ENCODE measurements around the gene NAA15.
"Not testable (repeated sequence)": the region's sequence is repeated elsewhere in the genome, so short reads cannot be mapped to it uniquely, and the experiment has no call there.

NAA15 gene

DNA sequence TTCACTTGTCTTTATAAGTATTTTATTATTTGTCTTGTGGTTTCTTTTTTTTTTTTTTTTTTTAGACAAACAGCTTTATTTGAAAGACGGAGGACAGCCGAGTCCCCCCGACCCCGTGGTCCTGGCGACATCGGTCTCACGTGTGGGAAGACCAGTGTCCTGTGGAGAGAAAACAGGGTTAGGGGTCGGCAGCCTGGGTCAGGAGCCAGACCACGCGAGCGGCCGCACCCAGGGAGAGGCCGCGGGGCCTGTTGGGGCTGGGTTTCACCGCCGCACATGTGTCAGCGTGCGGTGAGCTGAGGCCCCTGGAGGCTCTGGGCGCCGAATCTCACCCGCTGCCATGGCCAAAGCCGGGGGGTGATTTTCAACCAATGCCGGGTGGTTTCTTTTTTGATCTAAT lies 134.8 kb downstream of the NAA15 start:
- Histone ChIP-seq H3K4me1 (ENCODE audit: control insufficient read depth in 2 of 2, insufficient read depth in 2 of 2, low read length in 2 of 2) (no peaks in the 10 kb centered on the region), H3K9me3 (ENCODE audit: control insufficient read depth in 2 of 2, low read length in 2 of 2) (peaks cover 0 to 2% of the 10 kb centered on the region in 2 donors), H3K4me3 (ENCODE audit: low read length in 2 of 2) (no peak overlapping the region), H3K9ac (ENCODE audit: low read depth in 1 of 2, low read length in 2 of 2) (no peak overlapping the region), H3K27ac (ENCODE audit: low read depth in 2 of 2, low read length in 2 of 2) (no peak overlapping the region), H3K27me3 (ENCODE audit: control insufficient read depth in 2 of 2, insufficient read depth in 2 of 2, low read length in 2 of 2) (no peaks in the 10 kb centered on the region), H3K36me3 (ENCODE audit: control insufficient read depth in 2 of 2, insufficient read depth in 2 of 2, low read length in 2 of 2) (no peaks in the 10 kb centered on the region)

DNA sequence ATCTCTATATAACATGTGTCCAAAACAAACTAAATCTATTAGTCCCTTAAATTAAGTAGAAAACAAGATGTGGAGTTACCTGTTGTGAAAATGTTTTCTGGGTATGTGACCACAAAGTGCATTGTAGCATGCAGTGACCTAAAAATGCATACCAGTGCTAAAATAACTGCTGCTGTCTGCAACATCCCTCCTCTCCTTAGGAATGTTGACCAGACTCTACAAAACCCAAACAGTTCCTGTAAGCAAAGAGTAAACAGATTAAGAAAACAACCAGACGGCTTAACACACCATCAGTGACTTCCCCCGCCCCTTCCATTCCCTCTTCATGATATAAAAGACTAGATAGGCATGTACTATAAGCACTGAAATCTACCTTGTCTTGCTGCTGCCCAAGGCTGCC lies 136.8 kb downstream of the NAA15 start:
- Histone ChIP-seq H3K36me3 (ENCODE audit: control insufficient read depth in 2 of 2, insufficient read depth in 2 of 2, low read length in 2 of 2) (no peaks in the 10 kb centered on the region), H3K4me3 (ENCODE audit: low read length in 2 of 2) (no peak overlapping the region), H3K9me3 (ENCODE audit: control insufficient read depth in 2 of 2, low read length in 2 of 2) (peaks cover 0 to 2% of the 10 kb centered on the region in 2 donors), H3K4me1 (ENCODE audit: control insufficient read depth in 2 of 2, insufficient read depth in 2 of 2, low read length in 2 of 2) (no peaks in the 10 kb centered on the region), H3K27ac (ENCODE audit: low read depth in 2 of 2, low read length in 2 of 2) (no peak overlapping the region), H3K9ac (ENCODE audit: low read depth in 1 of 2, low read length in 2 of 2) (no peak overlapping the region), H3K27me3 (ENCODE audit: control insufficient read depth in 2 of 2, insufficient read depth in 2 of 2, low read length in 2 of 2) (no peaks in the 10 kb centered on the region)

DNA sequence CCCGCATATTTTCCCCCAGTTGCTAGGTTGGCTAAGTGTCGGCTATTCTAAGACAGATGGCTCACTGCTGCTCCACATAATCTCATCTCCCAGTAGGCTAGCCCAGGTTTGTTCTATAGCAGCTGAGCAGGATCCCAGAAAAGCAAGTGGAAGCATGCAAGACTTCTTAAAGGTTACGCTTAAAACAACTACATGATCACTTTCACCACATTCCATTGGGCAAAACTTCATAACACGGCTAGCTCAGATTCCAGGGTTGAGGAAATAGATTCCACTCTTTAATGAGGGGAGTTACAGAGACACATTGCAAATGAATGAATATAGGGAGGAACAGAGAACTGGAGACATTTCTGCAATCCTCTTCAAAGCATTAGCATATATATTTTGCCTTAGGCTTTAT lies 139.7 kb downstream of the NAA15 start:
- H3K4me1 ChIP-seq (ENCODE audit: control insufficient read depth in 2 of 2, insufficient read depth in 2 of 2, low read length in 2 of 2) = no peaks in the 10 kb centered on the region
- H3K27me3 ChIP-seq (ENCODE audit: control insufficient read depth in 2 of 2, insufficient read depth in 2 of 2, low read length in 2 of 2) = no peaks in the 10 kb centered on the region
- H3K27ac ChIP-seq (ENCODE audit: low read depth in 2 of 2, low read length in 2 of 2) = no peak overlapping the region
- H3K9me3 ChIP-seq (ENCODE audit: control insufficient read depth in 2 of 2, low read length in 2 of 2) = peaks cover 0 to 2% of the 10 kb centered on the region in 2 donors
- no peak overlapping the region for H3K4me3 ChIP-seq (ENCODE audit: low read length in 2 of 2)
- H3K36me3 ChIP-seq (ENCODE audit: control insufficient read depth in 2 of 2, insufficient read depth in 2 of 2, low read length in 2 of 2) = no peaks in the 10 kb centered on the region
- H3K9ac ChIP-seq (ENCODE audit: low read depth in 1 of 2, low read length in 2 of 2) = no peak overlapping the region

DNA sequence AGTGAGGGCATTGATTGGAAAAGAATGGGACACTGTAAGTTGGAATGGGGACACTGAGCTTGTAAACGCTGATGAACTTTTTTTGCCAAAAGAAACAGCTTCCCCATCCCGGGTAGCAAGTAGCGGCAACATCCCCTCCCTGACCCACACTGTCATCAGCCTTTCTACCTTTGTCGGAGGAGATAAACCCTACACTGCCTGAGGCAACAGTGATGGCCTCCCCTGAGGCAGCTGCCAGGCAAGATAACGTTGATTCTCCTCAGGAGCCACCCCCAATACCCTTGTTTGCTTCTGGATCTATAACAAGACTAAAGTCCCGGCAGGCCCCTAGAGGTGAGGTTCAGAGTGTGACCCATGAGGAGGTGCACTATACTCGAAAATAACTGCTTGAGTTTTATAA lies 142.4 kb downstream of the NAA15 start:
- no peak overlapping the region for H3K27ac ChIP-seq (ENCODE audit: low read depth in 2 of 2, low read length in 2 of 2)

DNA sequence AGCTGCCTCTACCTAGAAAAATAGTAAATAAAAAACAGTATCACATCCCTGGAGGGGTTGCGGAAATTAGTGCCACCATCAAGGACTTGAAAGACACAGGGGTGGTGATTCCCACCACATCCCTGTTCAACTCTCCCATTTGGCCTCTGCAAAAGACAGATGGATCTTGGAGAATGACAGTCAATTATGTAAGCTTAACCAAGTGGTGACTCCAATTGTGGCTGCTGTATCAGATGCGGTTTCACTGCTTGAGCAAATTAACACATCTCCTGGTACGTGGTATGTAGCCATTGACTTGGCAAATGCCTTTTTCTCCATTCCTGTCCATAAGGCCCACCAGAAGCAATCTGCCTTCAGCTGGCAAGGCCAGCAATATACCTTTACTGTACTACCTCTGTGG lies 143.6 kb downstream of the NAA15 start:
- H3K9me3 ChIP-seq (ENCODE audit: control insufficient read depth in 2 of 2, low read length in 2 of 2); H3K4me1 ChIP-seq (ENCODE audit: control insufficient read depth in 2 of 2, insufficient read depth in 2 of 2, low read length in 2 of 2); H3K27ac ChIP-seq (ENCODE audit: low read depth in 2 of 2, low read length in 2 of 2); H3K4me3 ChIP-seq (ENCODE audit: low read length in 2 of 2); H3K9ac ChIP-seq (ENCODE audit: low read depth in 1 of 2, low read length in 2 of 2); H3K27me3 ChIP-seq (ENCODE audit: control insufficient read depth in 2 of 2, insufficient read depth in 2 of 2, low read length in 2 of 2); H3K36me3 ChIP-seq (ENCODE audit: control insufficient read depth in 2 of 2, insufficient read depth in 2 of 2, low read length in 2 of 2): not testable (repeated sequence)

More for the DNA sequence above, 142.4 kb downstream of the NAA15 start:
- Histone ChIP-seq H3K4me3 (ENCODE audit: low read length in 2 of 2) (no peak overlapping the region), H3K9me3 (ENCODE audit: control insufficient read depth in 2 of 2, low read length in 2 of 2) (no peaks in the 10 kb centered on the region), H3K4me1 (ENCODE audit: control insufficient read depth in 2 of 2, insufficient read depth in 2 of 2, low read length in 2 of 2) (no peaks in the 10 kb centered on the region), H3K36me3 (ENCODE audit: control insufficient read depth in 2 of 2, insufficient read depth in 2 of 2, low read length in 2 of 2) (no peaks in the 10 kb centered on the region), H3K9ac (ENCODE audit: low read depth in 1 of 2, low read length in 2 of 2) (no peak overlapping the region), H3K27me3 (ENCODE audit: control insufficient read depth in 2 of 2, insufficient read depth in 2 of 2, low read length in 2 of 2) (no peaks in the 10 kb centered on the region)

DNA sequence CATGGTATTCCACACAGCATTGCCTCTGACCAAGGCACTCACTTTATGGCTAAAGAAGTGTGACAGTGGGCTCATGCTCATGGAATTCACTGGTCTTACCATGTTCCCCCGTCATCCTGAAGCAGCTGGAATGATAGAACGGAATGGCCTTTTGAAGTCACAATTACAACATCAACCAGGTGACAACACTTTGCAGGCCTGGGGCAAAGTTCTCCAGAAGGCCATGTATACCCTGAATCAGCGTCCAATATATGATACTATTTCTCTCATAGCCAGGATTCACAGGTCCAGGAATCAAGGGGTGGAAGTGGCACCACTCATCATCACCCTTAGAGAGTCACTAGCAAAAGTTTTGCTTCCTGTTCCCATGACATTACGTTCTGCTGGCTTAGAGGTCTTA lies 145.8 kb downstream of the NAA15 start:
- not testable (repeated sequence) for H3K9ac ChIP-seq (ENCODE audit: low read depth in 1 of 2, low read length in 2 of 2); H3K4me3 ChIP-seq (ENCODE audit: low read length in 2 of 2); H3K27me3 ChIP-seq (ENCODE audit: control insufficient read depth in 2 of 2, insufficient read depth in 2 of 2, low read length in 2 of 2); H3K9me3 ChIP-seq (ENCODE audit: control insufficient read depth in 2 of 2, low read length in 2 of 2); H3K4me1 ChIP-seq (ENCODE audit: control insufficient read depth in 2 of 2, insufficient read depth in 2 of 2, low read length in 2 of 2); H3K36me3 ChIP-seq (ENCODE audit: control insufficient read depth in 2 of 2, insufficient read depth in 2 of 2, low read length in 2 of 2); H3K27ac ChIP-seq (ENCODE audit: low read depth in 2 of 2, low read length in 2 of 2)

DNA sequence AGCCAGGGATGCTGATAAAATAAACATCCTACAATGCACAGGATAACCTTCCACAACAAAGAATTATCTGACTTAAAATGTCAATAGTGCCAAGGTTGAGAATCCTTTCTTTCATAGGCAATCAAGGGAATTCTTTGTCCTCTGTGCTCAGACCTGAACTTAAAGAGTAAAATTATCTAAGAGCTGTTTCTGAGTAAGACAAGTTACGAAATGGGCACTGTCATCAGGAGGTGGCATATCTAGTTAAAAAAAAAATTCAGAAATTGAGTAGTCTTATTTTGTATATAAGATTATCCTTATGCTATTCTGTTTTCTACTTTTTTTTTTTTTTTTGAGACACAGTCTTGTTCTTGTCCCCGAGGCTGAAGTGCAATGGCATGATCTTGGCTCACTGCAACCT lies 149.3 kb downstream of the NAA15 start:
- H3K4me3 ChIP-seq (ENCODE audit: low read length in 2 of 2) = no peak overlapping the region
- H3K36me3 ChIP-seq (ENCODE audit: control insufficient read depth in 2 of 2, insufficient read depth in 2 of 2, low read length in 2 of 2) = no peaks in the 10 kb centered on the region
- H3K9ac ChIP-seq (ENCODE audit: low read depth in 1 of 2, low read length in 2 of 2) = no peak overlapping the region
- no peak overlapping the region for H3K27ac ChIP-seq (ENCODE audit: low read depth in 2 of 2, low read length in 2 of 2)
- no peaks in the 10 kb centered on the region for H3K27me3 ChIP-seq (ENCODE audit: control insufficient read depth in 2 of 2, insufficient read depth in 2 of 2, low read length in 2 of 2)
- no peaks in the 10 kb centered on the region for H3K9me3 ChIP-seq (ENCODE audit: control insufficient read depth in 2 of 2, low read length in 2 of 2)
- H3K4me1 ChIP-seq (ENCODE audit: control insufficient read depth in 2 of 2, insufficient read depth in 2 of 2, low read length in 2 of 2) = peaks cover 21% of the 10 kb centered on the region in 2 donors

DNA sequence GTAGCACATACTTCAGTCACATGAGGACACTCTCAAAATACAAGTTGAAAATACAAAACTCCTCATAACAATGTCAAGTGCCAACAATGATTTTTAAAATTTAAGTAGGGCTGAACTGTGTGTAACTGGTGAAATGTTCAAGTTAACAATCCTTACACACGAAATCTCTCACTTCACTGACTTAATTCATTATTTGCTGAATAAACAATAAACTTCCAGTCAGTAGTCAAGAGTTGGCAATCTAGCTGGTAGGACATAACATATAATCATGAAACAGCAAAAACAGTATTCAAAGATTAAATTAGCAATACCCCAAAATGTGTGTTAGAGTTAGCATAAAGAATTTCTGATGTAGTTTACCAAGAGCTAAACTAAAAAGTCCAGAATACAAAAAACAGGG lies 150.7 kb downstream of the NAA15 start:
- Histone ChIP-seq H3K27me3 (ENCODE audit: control insufficient read depth in 2 of 2, insufficient read depth in 2 of 2, low read length in 2 of 2) (no peaks in the 10 kb centered on the region), H3K4me3 (ENCODE audit: low read length in 2 of 2) (peak overlapping the region in 1 of 2 donors; percentile 89), H3K9me3 (ENCODE audit: control insufficient read depth in 2 of 2, low read length in 2 of 2) (no peaks in the 10 kb centered on the region), H3K4me1 (ENCODE audit: control insufficient read depth in 2 of 2, insufficient read depth in 2 of 2, low read length in 2 of 2) (peaks cover 26 to 31% of the 10 kb centered on the region in 2 donors), H3K36me3 (ENCODE audit: control insufficient read depth in 2 of 2, insufficient read depth in 2 of 2, low read length in 2 of 2) (no peaks in the 10 kb centered on the region), H3K9ac (ENCODE audit: low read depth in 1 of 2, low read length in 2 of 2) (no peak overlapping the region), H3K27ac (ENCODE audit: low read depth in 2 of 2, low read length in 2 of 2) (peak overlapping the region in 1 of 2 donors; percentile 100)

DNA sequence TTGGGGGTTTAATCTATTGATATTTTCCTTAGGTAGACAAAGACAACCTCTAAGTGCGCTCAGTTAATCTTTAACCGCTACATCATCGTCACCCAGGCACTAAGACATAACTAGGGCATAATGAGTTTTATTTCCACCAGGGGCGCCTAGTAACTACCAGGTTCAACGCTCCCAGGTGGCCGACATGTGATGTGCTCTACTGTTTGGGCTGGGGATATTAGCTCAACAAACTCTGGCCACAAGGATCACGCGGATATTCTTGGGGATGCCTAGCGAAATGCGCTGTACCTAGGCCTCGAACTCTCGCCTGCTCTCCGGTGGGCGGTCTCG lies 151.7 kb downstream of the NAA15 start:
- Histone ChIP-seq H3K27ac (ENCODE audit: low read depth in 2 of 2, low read length in 2 of 2) (peak overlapping the region; percentile 100), H3K36me3 (ENCODE audit: control insufficient read depth in 2 of 2, insufficient read depth in 2 of 2, low read length in 2 of 2) (no peaks in the 10 kb centered on the region), H3K27me3 (ENCODE audit: control insufficient read depth in 2 of 2, insufficient read depth in 2 of 2, low read length in 2 of 2) (no peaks in the 10 kb centered on the region), H3K4me1 (ENCODE audit: control insufficient read depth in 2 of 2, insufficient read depth in 2 of 2, low read length in 2 of 2) (peaks cover 26 to 31% of the 10 kb centered on the region in 2 donors), H3K4me3 (ENCODE audit: low read length in 2 of 2) (peak overlapping the region; percentile 89 to 95), H3K9me3 (ENCODE audit: control insufficient read depth in 2 of 2, low read length in 2 of 2) (no peaks in the 10 kb centered on the region), H3K9ac (ENCODE audit: low read depth in 1 of 2, low read length in 2 of 2) (peak overlapping the region; percentile 99)

DNA sequence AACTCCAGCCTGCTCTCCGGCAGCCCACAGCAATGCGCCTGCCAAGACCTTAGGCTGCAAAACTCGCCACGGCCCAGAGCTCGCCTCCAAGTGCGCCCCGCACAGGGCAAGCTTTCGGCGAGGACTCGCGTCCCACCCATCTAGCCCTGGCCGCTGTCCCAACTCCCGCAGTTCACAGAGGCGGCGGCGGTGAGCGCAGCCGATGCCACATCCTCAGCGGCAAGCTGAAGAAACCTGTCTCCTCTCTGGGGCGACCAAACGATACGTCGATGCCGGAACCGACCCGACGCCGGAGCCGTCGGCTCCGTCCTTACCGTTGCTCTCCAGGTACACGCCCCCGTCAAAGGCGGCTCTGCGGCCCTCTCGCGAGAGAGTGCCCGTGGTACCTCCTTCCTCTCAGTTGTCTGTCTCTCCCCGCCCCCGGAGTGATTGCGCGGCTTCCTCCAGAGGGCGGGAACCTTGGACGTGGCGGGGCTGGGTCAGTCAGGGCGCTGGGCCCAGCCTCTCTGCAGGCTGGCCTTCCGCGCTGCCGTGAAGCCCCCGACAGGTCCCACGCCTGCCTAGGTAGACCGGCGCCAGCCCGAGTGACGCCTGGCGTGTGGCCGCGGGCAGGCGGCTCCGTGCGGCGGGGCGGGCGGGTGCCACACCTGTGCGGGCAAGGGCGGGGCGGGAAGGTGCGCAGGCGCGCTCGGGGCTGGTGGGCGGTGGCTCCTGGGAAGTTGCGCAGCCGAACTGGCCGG lies 152.2 kb downstream of the NAA15 start:
- H3K4me1 ChIP-seq (ENCODE audit: control insufficient read depth in 2 of 2, insufficient read depth in 2 of 2, low read length in 2 of 2) = peaks cover 26 to 31% of the 10 kb centered on the region in 2 donors

More for the DNA sequence above, 152.2 kb downstream of the NAA15 start:
- H3K27me3 ChIP-seq (ENCODE audit: control insufficient read depth in 2 of 2, insufficient read depth in 2 of 2, low read length in 2 of 2) = no peaks in the 10 kb centered on the region
- peak overlapping the region; percentile 100 for H3K27ac ChIP-seq (ENCODE audit: low read depth in 2 of 2, low read length in 2 of 2)
- H3K9ac ChIP-seq (ENCODE audit: low read depth in 1 of 2, low read length in 2 of 2) = peak overlapping the region; percentile 99
- no peaks in the 10 kb centered on the region for H3K9me3 ChIP-seq (ENCODE audit: control insufficient read depth in 2 of 2, low read length in 2 of 2)
- H3K4me3 ChIP-seq (ENCODE audit: low read length in 2 of 2) = peak overlapping the region; percentile 89 to 95
- no peaks in the 10 kb centered on the region for H3K36me3 ChIP-seq (ENCODE audit: control insufficient read depth in 2 of 2, insufficient read depth in 2 of 2, low read length in 2 of 2)
